A549 (cell line): ENCODE measurements around the gene TRAK2. TPM values are rescaled to one million over a fixed set of nuclear protein-coding genes. Genes with fewer than 3 reads are reported as not detected.

ENCODE experiments used
- ATAC-seq, 2 experiments: fragments of 200-7000 bp in 1 of 2; fragments of >200 bp in 1 of 2; cut with Nextera tagmentation in 1 of 2; cut with Tn5 transposase in 1 of 2; 3 replicates each; pipeline versions ENCODE4 v1.8.0 to v1.9.1; 2018 to 2020; ENCODE audit warnings: mild to moderate bottlenecking in 1 of 2, moderate library complexity in 1 of 2
- CTCF ChIA-PET: fragments of 300-600 bp; sonication (Branson Sonifier 250); formaldehyde crosslinking; extraction: SDS; loops from one replicate; lab custom pipeline; 2021; ENCODE audit warnings: antibody characterized with exemption, inconsistent platforms; lab: Yijun Ruan, JAX
- POLR2A ChIA-PET: fragments of 350-600 bp; formaldehyde crosslinking; extraction: SDS; loops from one replicate; lab custom pipeline; 2021; ENCODE audit warnings: antibody characterized with exemption, inconsistent platforms; lab: Yijun Ruan, JAX
- DNase-seq, 2 experiments: peaks; one replicate each; pipeline versions ENCODE4 v3.0.0 to v3.0.0-alpha.2; 2011 to 2016; ENCODE audit warnings: low read depth in 1 of 2, low spot score in 1 of 2
- FAIRE-seq: peaks from 2 replicates; lab custom pipeline; 2011; peaks lifted over from hg19 to GRCh38; lab: Jason Lieb, UNC
- H3K27ac ChIP-seq, 2 experiments: fragments of >200 bp; sonication (Bioruptor Twin); formaldehyde crosslinking; 3 replicates each; pipeline ENCODE4 v1.5.1; 2016 to 2017
- H3K4me1 ChIP-seq: fragments of >200 bp; sonication (Bioruptor Twin); formaldehyde crosslinking; 3 replicates; pipeline ENCODE4 v1.6.1; 2016
- H3K4me2 ChIP-seq: fragments of >200 bp; sonication (Bioruptor Twin); formaldehyde crosslinking; 3 replicates; pipeline ENCODE4 v1.6.1; 2016
- H3K4me3 ChIP-seq: fragments of >200 bp; sonication (Bioruptor Twin); formaldehyde crosslinking; 3 replicates; pipeline ENCODE4 v1.5.1; 2016
- H3K9me3 ChIP-seq: fragments of >200 bp; sonication (Bioruptor Twin); formaldehyde crosslinking; 3 replicates; pipeline ENCODE4 v1.6.1; 2016
- BHLHE40 ChIP-seq: IDR thresholded peaks from 2 replicates; pipeline ENCODE4 v1.6.1; 2012; ENCODE audit warnings: low read depth, low read length, inconsistent platforms
- CBX8 ChIP-seq: fragments of 200-600 bp; sonication (generic); IDR thresholded peaks from 2 replicates; pipeline ENCODE4 v1.6.1; 2016
- CEBPB ChIP-seq, 2 experiments: fragments of >200 bp in 1 of 2; sonication (Bioruptor Twin) in 1 of 2; formaldehyde crosslinking in 1 of 2; IDR thresholded peaks; 2 replicates each; pipeline ENCODE4 v1.6.1; 2012 to 2016
- EHF ChIP-seq: fragments of 250-450 bp; sonication (Bioruptor Pico); IDR thresholded peaks from 2 replicates; pipeline ENCODE4 v1.5.0; 2020; ENCODE audit warnings: mild to moderate bottlenecking
- EP300 ChIP-seq, 2 experiments: fragments of >200 bp; sonication (Bioruptor Twin); formaldehyde crosslinking; IDR thresholded peaks; 2 replicates in 1 of 2; 3 replicates in 1 of 2; pipeline ENCODE4 v1.6.1; 2016 to 2017
- FOSB ChIP-seq: fragments of 250-450 bp; sonication (Bioruptor Pico); IDR thresholded peaks from 2 replicates; pipeline ENCODE4 v1.5.0; 2020; ENCODE audit warnings: mild to moderate bottlenecking, moderate library complexity
- GATA3 ChIP-seq: IDR thresholded peaks from 2 replicates; pipeline ENCODE4 v1.6.1; 2012; ENCODE audit warnings: borderline replicate concordance
- HEYL ChIP-seq: fragments of 250-450 bp; sonication (Bioruptor Pico); IDR thresholded peaks from 2 replicates; pipeline ENCODE4 v1.8.0; 2021; ENCODE audit warnings: mild to moderate bottlenecking, moderate library complexity
- HOXB5 ChIP-seq: fragments of 250-450 bp; sonication (Bioruptor Pico); IDR thresholded peaks from 2 replicates; pipeline ENCODE4 v1.5.0; 2020; ENCODE audit warnings: mild to moderate bottlenecking, moderate library complexity
- JUN ChIP-seq, 2 experiments: fragments of >200 bp; sonication (Bioruptor Twin); formaldehyde crosslinking; IDR thresholded peaks; 2 replicates in 1 of 2; 3 replicates in 1 of 2; pipeline ENCODE4 v1.6.1; 2016 to 2017
- JUNB ChIP-seq: fragments of >200 bp; sonication (Bioruptor Twin); formaldehyde crosslinking; IDR thresholded peaks from 2 replicates; pipeline ENCODE4 v1.6.1; 2016
- KDM1A ChIP-seq: fragments of 200-600 bp; sonication (generic); IDR thresholded peaks from 2 replicates; pipeline ENCODE4 v1.6.1; 2016; ENCODE audit warnings: low read depth, mild to moderate bottlenecking
- MAZ ChIP-seq: fragments of 150-350 bp; IDR thresholded peaks from 2 replicates; pipeline ENCODE4 v1.6.1; 2014; ENCODE audit warnings: antibody characterized with exemption, low read depth, low read length, borderline replicate concordance
- NFE2L2 ChIP-seq: fragments of 150-350 bp; conservative IDR thresholded peaks from 2 replicates; pipeline ENCODE4 v1.6.1; 2014; ENCODE audit warnings: low read length
- RARB ChIP-seq: fragments of 250-450 bp; sonication (Bioruptor Pico); IDR thresholded peaks from 2 replicates; pipeline ENCODE4 v1.8.0; 2021; ENCODE audit warnings: mild to moderate bottlenecking, moderate library complexity
- RCOR1 ChIP-seq: fragments of 150-350 bp; IDR thresholded peaks from 2 replicates; pipeline ENCODE4 v1.6.1; 2014; ENCODE audit warnings: antibody characterized with exemption, low read length, low read depth
- SMC3 ChIP-seq: fragments of >200 bp; sonication (Bioruptor Twin); formaldehyde crosslinking; IDR thresholded peaks from 3 replicates; pipeline ENCODE4 v1.6.1; 2018; ENCODE audit warnings: inconsistent platforms
- TFCP2L1 ChIP-seq: fragments of 250-450 bp; sonication (Bioruptor Pico); IDR thresholded peaks from 2 replicates; pipeline ENCODE4 v1.5.0; 2021; ENCODE audit warnings: mild to moderate bottlenecking
- TP53 ChIP-seq: fragments of 250-450 bp; sonication (Bioruptor Pico); IDR thresholded peaks from 2 replicates; pipeline ENCODE4 v1.5.0; 2021; ENCODE audit warnings: mild to moderate bottlenecking, moderate library complexity
- ZSCAN20 ChIP-seq: fragments of 250-450 bp; sonication (Bioruptor Pico); IDR thresholded peaks from 2 replicates; pipeline ENCODE4 v1.8.0; 2022; ENCODE audit warnings: mild to moderate bottlenecking, moderate library complexity
- WGBS: methylation state at CpG from one replicate; pipeline ENCODE4 v1.1.6; 2017; ENCODE audit errors: missing lambda C conversion rate; 5-methylcytosine and 5-hydroxymethylcytosine counted together
- polyA plus RNA-seq, 4 experiments: library from polyadenylated mRNA; depleted of rRNA in 3 of 4; stranded (reverse); fragments of >200 nt; fragmentation: RNase III in 1 of 4; extraction: RNeasy Plus Mini Kit Qiagen cat#74134 plus additional on column Dnase treatment in 1 of 4; gene quantifications; 2 replicates in 3 of 4; 3 replicates in 1 of 4; pipeline ENCODE4 v1.2.3, GENCODE V29; 2011 to 2017
- TF ChIP-seq, protein P1 (sequence below): IDR thresholded peaks from 2 replicates; pipeline ENCODE4 v1.6.1; 2012; ENCODE audit warnings: low read depth, borderline replicate concordance
- TF ChIP-seq, protein P2 (sequence below): fragments of >200 bp; sonication (Bioruptor Twin); formaldehyde crosslinking; IDR thresholded peaks from 2 replicates; pipeline ENCODE4 v1.6.1; 2016
- TF ChIP-seq, protein P3 (sequence below): fragments of >200 bp; sonication (Bioruptor Twin); formaldehyde crosslinking; IDR thresholded peaks from 3 replicates; pipeline ENCODE4 v1.6.1; 2016
- TF ChIP-seq, protein P4 (sequence below): fragments of 150-350 bp; IDR thresholded peaks from 2 replicates; pipeline ENCODE4 v1.6.1; 2014; ENCODE audit warnings: low read depth, mild to moderate bottlenecking, low read length

TRAK2 gene
- polyA plus RNA-seq, 2 of the 4 experiments (the other 2 are of a cell fraction): 10.2 to 22.4 TPM

DNA sequence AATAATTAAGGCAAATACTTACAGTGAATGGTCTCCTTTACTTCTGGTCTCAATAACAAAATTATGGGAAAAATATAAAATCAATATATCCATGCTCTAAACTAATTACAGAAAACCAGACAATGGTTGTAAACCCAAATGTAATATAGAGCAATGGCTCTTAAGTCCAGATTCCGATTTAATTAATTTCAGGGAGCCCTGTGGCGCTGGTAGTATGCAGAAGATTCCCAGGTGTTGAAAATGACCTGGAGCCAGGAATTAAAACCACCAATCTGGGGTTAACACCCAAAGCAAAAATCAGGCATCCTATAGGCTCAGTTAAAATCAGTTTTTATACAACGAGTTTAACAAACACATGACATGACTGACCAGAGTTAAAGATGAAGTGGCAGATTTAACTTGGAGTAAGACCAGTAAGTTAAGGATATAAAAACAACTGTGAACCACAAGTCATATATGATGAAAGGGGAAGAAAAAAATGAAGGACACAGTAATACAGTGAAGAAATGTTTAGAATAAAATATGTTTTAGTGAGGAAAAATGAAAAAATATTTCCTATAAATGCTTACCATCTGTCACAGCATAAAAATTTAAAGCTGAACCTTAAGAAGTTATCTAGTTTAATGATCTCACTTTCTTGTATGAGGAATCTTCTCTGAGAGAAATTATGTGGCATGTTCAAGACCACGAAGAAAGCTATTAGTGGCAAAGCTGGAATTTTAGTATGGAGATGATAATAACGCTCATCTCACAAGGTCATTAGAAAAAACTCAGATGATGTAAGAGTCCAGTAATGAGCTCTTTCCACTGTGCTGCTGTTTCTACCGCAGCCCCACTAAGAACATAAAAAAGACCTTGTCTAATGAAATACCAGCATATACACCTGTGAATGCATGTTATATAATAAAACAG lies 48.4 kb downstream of the TRAK2 start:
- ChIA-PET POLR2A (no interaction called here), CTCF (interaction anchor here (0.5 kb wide), 1 partner anchor 639 kb away, joined by 3 read pairs; no protein-coding TSS in a partner anchor)
- FAIRE-seq: no peak
- ATAC-seq: no peak
- Histone ChIP-seq H3K9me3 (no peaks in the 10 kb centered on the region), H3K4me1 (peaks cover 46% of the 10 kb centered on the region), H3K4me2 (no peak overlapping the region), H3K27ac (no peak overlapping the region), H3K4me3 (no peak overlapping the region)
- 86% methylated on average over 6 of the region's 6 CpGs for WGBS
- TF ChIP-seq, protein P1, sequence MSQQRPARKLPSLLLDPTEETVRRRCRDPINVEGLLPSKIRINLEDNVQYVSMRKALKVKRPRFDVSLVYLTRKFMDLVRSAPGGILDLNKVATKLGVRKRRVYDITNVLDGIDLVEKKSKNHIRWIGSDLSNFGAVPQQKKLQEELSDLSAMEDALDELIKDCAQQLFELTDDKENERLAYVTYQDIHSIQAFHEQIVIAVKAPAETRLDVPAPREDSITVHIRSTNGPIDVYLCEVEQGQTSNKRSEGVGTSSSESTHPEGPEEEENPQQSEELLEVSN: no peak
- TF ChIP-seq RCOR1: no peak
- TF ChIP-seq NFE2L2: no peak
- TF ChIP-seq, protein P2, sequence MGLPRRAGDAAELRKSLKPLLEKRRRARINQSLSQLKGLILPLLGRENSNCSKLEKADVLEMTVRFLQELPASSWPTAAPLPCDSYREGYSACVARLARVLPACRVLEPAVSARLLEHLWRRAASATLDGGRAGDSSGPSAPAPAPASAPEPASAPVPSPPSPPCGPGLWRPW: no peak
- TF ChIP-seq FOSB: no peak
- TF ChIP-seq TP53: no peak
- no peak for DNase-seq

DNA sequence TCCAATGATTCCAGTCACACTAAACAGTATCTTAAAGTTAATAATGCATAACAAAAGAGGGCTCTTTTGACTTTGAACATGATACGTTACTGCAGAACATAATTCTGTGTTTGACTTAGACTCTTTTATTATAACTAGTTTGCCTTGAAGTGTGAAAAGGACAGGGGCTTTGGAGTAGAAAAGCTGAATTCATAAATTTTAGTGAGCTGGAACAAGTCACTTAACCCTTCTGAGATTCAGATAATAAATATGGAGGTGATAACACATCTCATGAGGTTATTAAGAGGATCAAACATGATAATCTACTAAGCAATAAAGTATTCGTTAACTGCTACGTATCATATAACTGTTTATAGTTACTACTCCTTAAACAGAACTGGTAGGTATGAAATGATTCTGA lies 49.4 kb downstream of the TRAK2 start:
- no peak for DNase-seq
- 92% methylated on average over 3 of the region's 3 CpGs for WGBS
- H3K4me3 ChIP-seq: no peak overlapping the region
- TF ChIP-seq HOXB5: no peak
- TF ChIP-seq EP300 (IDR thresholded peaks at IDR 0.05): no peak
- TF ChIP-seq SMC3: no peak
- TF ChIP-seq TFCP2L1: no peak
- no peak for TF ChIP-seq CEBPB (IDR thresholded peaks at IDR 0.05)
- no peak for TF ChIP-seq MAZ
- TF ChIP-seq RARB (CRISPR knock-in tag): no peak
- no peak for TF ChIP-seq HEYL
- TF ChIP-seq JUN (IDR thresholded peaks at IDR 0.05): no peak
- no peak for TF ChIP-seq GATA3
- TF ChIP-seq CBX8: no peak
- TF ChIP-seq, protein P3, sequence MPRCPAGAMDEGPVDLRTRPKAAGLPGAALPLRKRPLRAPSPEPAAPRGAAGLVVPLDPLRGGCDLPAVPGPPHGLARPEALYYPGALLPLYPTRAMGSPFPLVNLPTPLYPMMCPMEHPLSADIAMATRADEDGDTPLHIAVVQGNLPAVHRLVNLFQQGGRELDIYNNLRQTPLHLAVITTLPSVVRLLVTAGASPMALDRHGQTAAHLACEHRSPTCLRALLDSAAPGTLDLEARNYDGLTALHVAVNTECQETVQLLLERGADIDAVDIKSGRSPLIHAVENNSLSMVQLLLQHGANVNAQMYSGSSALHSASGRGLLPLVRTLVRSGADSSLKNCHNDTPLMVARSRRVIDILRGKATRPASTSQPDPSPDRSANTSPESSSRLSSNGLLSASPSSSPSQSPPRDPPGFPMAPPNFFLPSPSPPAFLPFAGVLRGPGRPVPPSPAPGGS: no peak
- no peak for TF ChIP-seq ZSCAN20 (CRISPR knock-in tag)
- TF ChIP-seq KDM1A: no peak
- TF ChIP-seq BHLHE40: no peak
- no peak for TF ChIP-seq EHF
- TF ChIP-seq JUNB: no peak
- TF ChIP-seq, protein P4, sequence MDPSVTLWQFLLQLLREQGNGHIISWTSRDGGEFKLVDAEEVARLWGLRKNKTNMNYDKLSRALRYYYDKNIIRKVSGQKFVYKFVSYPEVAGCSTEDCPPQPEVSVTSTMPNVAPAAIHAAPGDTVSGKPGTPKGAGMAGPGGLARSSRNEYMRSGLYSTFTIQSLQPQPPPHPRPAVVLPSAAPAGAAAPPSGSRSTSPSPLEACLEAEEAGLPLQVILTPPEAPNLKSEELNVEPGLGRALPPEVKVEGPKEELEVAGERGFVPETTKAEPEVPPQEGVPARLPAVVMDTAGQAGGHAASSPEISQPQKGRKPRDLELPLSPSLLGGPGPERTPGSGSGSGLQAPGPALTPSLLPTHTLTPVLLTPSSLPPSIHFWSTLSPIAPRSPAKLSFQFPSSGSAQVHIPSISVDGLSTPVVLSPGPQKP: no peak
- TF ChIP-seq, all 56 proteins: peak for 0
- no peak overlapping the region for H3K27ac ChIP-seq
- peaks cover 43% of the 10 kb centered on the region for H3K4me1 ChIP-seq
- no peaks in the 10 kb centered on the region for H3K9me3 ChIP-seq
- POLR2A ChIA-PET: no interaction called here
- FAIRE-seq (no peak), ATAC-seq (no peak)
- CTCF ChIA-PET: no interaction called here
- H3K4me2 ChIP-seq: no peak overlapping the region
